AG10803 (cell line): ENCODE measurements around the gene PMEPA1.

ENCODE experiments used
- DNase-seq: peaks from one replicate; pipeline ENCODE4 v3.0.0; 2010; ENCODE audit warnings: low read depth
- H3K4me3 ChIP-seq: 2 replicates; pipeline ENCODE4 v1.5.1; 2011; ENCODE audit warnings: mild to moderate bottlenecking, low read length, control low read depth
- CTCF ChIP-seq: conservative IDR thresholded peaks from 2 replicates; pipeline ENCODE4 v1.5.1; 2011; ENCODE audit warnings: mild to moderate bottlenecking, low read length, control low read depth, inconsistent platforms

Gene PMEPA1

GRCh38 chr20:57707320-57707719 is 2.5 kb downstream of the PMEPA1 start:
- 0 out of 2 replicates have a peak overlapping the region, but pooled peaks have one; percentile 69 for H3K4me3 ChIP-seq
- no peak for TF ChIP-seq CTCF
- DNase-seq = no peak

GRCh38 chr20:57705127-57705899 is 4.5 kb downstream of the PMEPA1 start:
- DNase-seq = no peak
- no peak overlapping the region for H3K4me3 ChIP-seq
- TF ChIP-seq CTCF = no peak

GRCh38 chr20:57704245-57704644 is 5.6 kb downstream of the PMEPA1 start:
- H3K4me3 ChIP-seq = no peak overlapping the region
- TF ChIP-seq CTCF = no peak
- DNase-seq = no peak

- DNase-seq = no peak
- TF ChIP-seq CTCF = no peak
- no peak overlapping the region for H3K4me3 ChIP-seq
These were observed 6.8 kb downstream of the PMEPA1 start for GRCh38 chr20:57703013-57703412.

GRCh38 chr20:57702521-57702920 is 7.3 kb downstream of the PMEPA1 start:
- no peak for DNase-seq
- H3K4me3 ChIP-seq = no peak overlapping the region
- TF ChIP-seq CTCF = no peak

GRCh38 chr20:57702091-57702490 is 7.7 kb downstream of the PMEPA1 start:
- no peak overlapping the region for H3K4me3 ChIP-seq
- no peak for TF ChIP-seq CTCF
- no peak for DNase-seq

GRCh38 chr20:57701651-57702050 is 8.2 kb downstream of the PMEPA1 start:
- no peak for DNase-seq
- no peak overlapping the region for H3K4me3 ChIP-seq
- TF ChIP-seq CTCF = no peak
